ENCODE measurements around the gene CROCC.
"Not testable (repeated sequence)": the region's sequence is repeated elsewhere in the genome, so short reads cannot be mapped to it uniquely, and the experiment has no call there.

The CROCC gene

GRCh38 chr1:16939386-16940180, 17.9 kb downstream of the CROCC start:
- DNase-seq (ENCODE audit: low read depth in 3 of 3) = not testable (repeated sequence)

DNA sequence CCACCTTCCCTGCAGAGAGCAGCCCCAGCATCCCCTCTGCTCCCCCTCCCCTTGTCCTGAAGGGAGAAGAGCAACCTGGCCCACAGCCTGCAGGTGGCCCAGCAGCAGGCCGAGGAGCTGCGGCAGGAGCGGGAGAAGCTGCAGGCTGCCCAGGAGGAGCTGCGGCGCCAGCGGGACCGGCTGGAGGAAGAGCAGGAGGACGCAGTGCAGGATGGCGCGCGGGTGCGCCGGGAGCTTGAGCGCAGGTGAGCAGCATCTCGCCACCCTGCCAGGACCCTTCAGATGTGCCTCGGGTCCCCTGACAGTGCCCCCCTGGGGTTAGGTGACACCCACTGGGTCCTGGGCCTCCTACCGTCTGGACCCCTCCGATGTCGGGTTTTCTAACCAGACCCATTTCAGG, 22.3 kb downstream of the CROCC start:
- no peak for DNase-seq (ENCODE audit: low read depth in 3 of 3)

GRCh38 chr1:16945512-16945911, 23.8 kb downstream of the CROCC start:
- not testable (repeated sequence) for DNase-seq (ENCODE audit: low read depth in 3 of 3)

DNA sequence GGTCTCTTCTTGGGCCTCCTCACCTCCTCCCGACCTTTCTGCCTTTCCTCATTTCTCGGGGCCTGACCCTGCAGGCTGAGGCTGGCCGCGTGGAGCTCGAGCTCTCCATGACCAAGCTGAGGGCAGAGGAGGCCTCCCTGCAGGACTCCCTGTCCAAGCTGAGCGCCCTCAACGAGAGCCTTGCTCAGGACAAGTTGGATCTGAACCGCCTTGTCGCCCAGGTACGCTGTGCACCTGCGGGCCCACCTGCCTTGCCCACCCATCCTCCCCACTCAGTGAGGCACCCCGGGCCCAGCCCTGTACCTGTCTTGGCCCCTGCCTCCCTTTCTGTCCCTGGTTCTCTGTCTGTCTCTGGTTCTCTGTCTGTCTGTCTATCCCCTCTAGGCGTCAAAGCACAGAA, 24.5 kb downstream of the CROCC start:
- DNase-seq (ENCODE audit: low read depth in 3 of 3) = not testable (repeated sequence)

DNA sequence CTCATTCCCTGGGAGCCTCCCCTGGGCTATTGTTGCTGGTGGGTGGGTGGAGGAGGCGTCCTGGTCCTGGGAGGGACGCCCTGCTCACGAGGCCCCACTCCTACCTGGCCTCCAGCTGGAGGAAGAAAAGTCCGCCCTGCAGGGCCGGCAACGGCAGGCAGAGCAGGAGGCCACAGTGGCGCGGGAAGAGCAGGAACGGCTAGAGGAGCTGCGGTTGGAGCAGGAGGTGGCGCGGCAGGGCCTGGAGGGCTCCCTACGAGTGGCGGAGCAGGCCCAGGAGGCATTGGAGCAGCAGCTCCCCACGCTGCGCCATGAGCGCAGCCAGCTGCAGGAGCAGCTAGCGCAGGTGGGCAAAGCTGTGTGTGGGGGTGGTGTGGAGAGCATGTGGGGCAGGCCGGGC, 24.9 kb downstream of the CROCC start:
- DNase-seq (ENCODE audit: low read depth in 3 of 3) = no peak

- not testable (repeated sequence) for DNase-seq (ENCODE audit: low read depth in 3 of 3)
Measured at GRCh38 chr1:16948282-16948891, 26.7 kb downstream of the CROCC start.

DNA sequence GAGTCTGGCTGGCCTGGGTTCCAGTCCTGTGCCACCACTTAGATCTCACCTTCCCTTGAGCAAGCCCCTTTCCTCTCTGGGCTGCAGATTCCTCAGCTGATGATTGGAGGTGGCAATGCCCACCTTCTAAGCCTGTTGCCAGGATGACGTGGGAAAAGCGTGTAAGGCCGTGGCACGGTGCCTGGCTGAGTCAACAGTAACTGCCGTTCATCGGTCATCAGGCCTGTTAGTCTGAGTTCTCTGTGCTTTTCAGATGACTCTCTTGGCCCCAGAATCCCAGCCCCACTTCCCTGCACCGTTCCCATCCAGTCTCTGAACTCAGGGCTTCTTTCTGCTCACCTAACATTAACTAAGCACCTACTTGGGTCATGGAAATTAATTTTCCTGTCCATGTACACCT, 27.3 kb downstream of the CROCC start:
- not testable (repeated sequence) for DNase-seq (ENCODE audit: low read depth in 3 of 3)

DNA sequence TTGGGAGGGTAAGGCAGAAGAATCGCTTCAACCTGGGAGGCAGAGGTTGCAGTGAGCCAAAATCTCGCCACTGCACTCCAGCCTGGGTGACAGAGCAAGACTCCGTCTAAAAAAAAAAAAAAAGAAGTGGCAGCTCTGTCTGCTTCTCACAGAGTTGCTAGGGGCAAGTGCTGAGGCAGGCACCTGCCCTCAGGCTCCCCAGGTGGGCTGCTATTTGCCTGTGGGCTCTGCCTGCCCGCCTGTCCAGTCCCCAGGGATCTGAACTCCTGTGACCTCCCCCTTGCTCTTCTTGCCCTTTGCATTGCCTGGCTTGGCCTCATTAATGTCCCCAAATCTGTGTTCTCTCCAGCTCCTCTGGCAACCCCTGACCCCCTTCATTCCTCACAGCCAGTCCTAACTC, 30.6 kb downstream of the CROCC start:
- not testable (repeated sequence) for DNase-seq (ENCODE audit: low read depth in 3 of 3)

GRCh38 chr1:16954579-16954978, 32.8 kb downstream of the CROCC start:
- DNase-seq (ENCODE audit: low read depth in 3 of 3) = no peak

DNA sequence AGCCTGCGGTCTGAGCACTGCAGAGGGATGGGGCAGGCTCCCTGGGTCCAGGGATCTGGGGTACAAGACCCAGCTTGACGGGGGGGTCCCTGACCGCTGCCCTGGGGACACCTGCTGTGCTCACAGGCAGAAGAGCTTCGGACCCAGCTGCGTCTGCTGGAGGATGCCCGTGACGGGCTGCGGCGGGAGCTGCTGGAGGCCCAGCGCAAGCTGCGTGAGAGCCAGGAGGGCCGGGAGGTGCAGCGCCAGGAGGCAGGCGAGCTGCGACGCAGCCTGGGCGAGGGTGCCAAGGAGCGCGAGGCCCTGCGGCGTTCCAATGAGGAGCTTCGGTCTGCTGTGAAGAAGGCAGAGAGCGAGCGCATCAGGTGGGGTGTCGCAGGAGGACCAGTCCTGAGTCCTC, 33.5 kb downstream of the CROCC start:
- no peak for DNase-seq (ENCODE audit: low read depth in 3 of 3)

- no peak for DNase-seq (ENCODE audit: low read depth in 3 of 3)
Measured at GRCh38 chr1:16956775-16957174, 35.0 kb downstream of the CROCC start.

DNA sequence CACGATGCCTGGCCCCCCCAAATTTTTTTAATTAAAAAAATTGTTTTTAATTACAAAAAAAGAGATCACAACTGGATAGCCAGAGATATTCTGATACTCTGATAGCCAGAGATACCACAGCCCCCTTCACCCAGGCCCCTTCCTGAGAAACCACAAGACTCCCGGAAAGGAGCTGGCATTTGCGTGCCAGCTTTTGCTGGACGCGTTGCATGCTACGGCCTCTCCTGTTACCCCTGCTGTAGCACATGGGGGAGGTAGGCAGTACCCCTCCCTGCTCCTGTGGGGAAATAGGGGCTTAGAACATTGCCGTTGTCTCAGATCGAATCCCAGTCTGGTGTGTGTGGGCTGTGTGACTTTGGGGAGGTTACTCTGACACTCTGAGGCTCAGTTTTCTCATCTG, 36.0 kb downstream of the CROCC start:
- no peak for DNase-seq (ENCODE audit: low read depth in 3 of 3)

DNA sequence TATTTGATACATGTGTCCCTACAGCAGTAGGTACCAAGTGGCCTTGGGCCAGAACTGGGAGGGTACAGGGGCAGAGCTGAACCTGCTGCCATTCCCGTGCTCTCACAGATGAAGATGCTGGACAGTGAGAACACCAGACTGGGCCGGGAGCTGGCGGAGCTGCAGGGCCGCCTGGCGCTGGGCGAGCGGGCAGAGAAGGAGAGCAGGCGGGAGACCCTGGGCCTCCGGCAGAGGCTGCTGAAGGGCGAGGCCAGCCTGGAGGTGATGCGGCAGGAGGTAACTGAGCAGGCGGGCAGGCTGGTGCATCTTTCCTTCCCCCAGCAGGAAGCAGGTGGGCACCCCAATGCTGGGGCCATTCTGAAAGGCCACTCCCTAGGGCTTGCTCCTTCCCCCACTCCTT, 36.7 kb downstream of the CROCC start:
- DNase-seq (ENCODE audit: low read depth in 3 of 3) = no peak

DNA sequence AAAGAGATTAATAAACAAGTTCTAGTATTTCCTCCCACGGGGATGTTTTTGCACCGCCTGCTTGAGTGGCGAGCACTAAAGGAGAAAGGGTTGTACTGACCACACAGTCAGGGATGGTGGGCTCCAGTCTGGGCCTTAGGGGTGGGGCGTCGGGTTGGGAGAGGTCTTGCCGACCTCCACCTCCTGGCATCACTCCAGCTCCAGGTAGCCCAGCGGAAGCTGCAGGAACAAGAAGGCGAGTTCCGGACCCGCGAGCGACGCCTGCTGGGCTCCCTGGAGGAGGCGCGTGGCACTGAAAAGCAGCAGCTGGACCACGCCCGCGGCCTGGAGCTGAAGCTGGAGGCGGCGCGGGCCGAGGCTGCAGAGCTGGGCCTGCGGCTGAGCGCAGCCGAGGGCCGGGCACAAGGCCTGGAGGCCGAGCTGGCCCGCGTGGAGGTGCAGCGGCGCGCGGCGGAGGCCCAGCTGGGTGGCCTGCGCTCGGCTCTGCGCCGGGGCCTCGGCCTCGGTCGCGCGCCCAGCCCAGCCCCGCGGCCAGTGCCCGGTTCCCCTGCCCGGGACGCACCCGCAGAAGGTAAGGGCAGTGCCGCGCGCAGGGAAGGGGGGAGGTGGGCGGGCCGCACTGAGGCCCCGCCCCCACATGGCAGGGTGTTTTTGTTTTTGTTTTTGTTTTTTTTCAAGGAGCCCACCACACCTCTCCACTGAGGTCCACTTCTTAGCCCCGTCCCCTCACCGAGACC, 39.0 kb downstream of the CROCC start:
- DNase-seq (ENCODE audit: low read depth in 3 of 3) = peak; percentile 70 to 78 (median 75)

DNA sequence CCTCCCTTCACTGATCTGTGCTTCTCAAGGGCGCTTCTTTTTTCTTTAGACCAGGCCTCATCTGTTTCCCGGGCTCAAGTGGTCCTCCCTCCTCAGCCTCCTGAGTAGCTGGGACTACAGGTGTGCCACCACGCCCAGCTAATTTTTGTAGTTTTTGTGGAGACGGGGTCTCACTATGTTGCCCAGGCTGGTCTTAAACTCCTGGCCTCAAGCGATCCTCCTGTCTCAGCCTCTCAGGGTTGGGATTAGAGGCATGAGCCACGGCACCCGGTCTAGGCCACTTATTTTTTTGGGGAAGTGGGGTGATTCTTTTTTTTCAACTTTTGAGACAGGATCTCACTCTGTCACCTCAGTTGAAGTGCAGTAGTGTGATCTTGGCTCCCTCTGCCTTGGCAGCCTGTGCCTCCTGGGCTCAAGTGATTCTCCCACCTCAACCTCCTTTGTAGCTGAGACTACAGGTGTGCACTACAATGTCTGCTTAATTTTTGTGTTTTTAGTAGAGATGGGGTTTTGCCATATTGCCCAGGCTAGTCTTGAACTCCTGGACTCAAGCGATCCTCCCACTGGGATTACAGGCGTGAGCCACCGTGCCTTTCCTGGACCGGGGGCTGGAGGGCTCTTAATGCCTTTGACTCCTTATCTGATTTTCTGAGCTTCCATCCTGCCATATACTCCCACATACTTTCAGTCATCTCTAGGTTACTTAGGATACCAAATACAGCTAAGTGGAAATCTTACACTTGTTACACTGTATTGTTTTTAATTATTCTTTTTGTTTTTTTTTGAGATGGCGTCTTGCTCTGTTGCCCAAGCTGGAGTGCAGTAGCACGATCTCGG, 39.8 kb downstream of the CROCC start:
- DNase-seq (ENCODE audit: low read depth in 3 of 3) = no peak

DNA sequence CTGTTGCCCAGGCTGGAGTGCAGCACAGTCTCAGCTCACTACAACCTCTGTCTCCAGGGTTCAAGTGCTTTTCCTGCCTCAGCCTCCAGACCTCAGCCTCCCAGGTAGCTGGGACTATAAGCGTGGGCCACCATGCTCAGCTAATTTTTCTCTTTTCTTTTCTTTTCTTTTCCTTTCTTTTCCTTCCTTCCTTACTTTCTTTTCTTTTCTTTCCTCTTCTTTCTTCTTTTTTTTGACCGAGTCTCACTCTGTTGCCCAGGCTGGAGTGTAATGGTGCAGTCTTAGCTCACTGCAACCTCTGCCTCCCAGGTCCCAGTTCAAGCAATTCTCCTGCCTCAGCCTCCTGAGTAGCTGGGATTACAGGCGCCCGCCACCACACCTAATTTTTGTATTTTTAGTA, 42.4 kb downstream of the CROCC start:
- DNase-seq (ENCODE audit: low read depth in 3 of 3) = not testable (repeated sequence)

GRCh38 chr1:16965486-16966067, 43.8 kb downstream of the CROCC start:
- DNase-seq (ENCODE audit: low read depth in 3 of 3) = no peak

GRCh38 chr1:16966282-16966681, 44.6 kb downstream of the CROCC start:
- DNase-seq (ENCODE audit: low read depth in 3 of 3) = no peak

- DNase-seq (ENCODE audit: low read depth in 3 of 3) = no peak
Measured at GRCh38 chr1:16967095-16967575, 45.4 kb downstream of the CROCC start.

DNA sequence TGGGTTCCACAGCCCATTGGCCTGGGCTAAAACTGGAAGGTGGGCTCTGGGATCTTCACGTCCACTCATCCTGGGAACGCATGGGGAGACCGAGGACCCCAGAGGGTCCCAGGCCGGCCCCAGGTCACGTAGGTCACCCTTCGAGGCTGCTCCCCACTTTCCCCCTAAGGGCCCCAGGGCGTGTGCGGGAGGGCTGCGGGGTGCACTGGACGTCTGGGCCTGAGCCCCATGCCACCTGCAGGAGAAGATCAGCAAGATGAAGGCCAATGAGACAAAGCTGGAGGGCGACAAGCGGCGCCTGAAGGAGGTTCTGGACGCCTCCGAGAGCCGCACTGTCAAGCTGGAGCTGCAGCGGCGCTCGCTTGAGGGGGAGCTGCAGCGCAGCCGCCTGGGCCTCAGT, 46.2 kb downstream of the CROCC start:
- DNase-seq (ENCODE audit: low read depth in 3 of 3) = no peak

GRCh38 chr1:16968372-16968771, 46.6 kb downstream of the CROCC start:
- no peak for DNase-seq (ENCODE audit: low read depth in 3 of 3)

All from stimulated activated CD4-positive, alpha-beta T cell treated with anti-CD3 and anti-CD28 coated beads, TNF-alpha, amount 100 ng/mL, for 48 hours (primary cell).